T-helper 9 cell (primary cell): ENCODE measurements around the gene IL9.
"Not testable (repeated sequence)": the region's sequence is repeated elsewhere in the genome, so short reads cannot be mapped to it uniquely, and the experiment has no call there.

Experiments used
- DNase-seq: peaks from one replicate; pipeline ENCODE4 v3.0.0-alpha.2; 2020

The IL9 gene

DNA sequence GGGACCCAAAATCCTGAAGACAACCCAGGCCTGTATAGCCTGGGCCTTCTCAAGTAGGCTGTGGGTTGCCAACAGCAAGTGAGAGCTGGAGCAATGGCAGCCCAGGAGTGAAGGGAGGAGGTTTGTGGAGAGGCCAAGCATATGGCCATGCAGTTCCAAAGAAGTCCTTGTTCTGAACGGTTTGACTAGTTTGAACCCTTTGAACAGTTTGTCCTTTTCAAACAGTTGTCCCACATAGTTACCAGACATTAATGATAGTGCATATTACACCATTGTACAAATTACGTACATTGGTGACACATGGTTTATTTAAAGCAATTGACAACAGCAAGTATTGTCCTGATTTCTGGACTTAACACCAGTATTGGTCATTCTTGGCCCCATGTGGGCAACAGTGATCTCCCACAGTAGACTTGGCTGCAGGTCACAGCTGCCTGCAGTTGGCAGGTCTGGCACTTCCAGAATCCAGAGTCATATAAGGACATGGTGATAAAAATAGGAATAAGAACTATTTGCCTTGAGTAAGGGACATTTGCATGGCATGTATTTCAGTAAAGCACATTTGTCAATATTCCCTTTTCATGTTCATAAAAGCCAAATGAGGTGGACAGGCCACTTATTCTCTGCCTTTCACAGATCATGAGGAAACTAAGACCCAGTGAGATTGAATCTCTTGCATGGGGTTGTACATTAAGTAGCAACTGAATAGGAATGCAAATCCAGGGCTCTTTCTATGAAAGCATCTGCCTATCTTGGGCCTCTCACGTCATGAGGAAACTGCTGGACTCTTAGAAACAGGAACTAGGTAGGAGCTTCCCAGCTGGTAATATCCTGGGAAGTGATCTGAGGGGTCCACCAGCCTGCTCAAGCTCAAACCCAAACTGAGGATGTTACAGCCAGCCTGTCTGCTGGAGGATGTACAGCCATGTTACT lies 30.9 kb downstream of the IL9 start:
- no peak for DNase-seq

DNA sequence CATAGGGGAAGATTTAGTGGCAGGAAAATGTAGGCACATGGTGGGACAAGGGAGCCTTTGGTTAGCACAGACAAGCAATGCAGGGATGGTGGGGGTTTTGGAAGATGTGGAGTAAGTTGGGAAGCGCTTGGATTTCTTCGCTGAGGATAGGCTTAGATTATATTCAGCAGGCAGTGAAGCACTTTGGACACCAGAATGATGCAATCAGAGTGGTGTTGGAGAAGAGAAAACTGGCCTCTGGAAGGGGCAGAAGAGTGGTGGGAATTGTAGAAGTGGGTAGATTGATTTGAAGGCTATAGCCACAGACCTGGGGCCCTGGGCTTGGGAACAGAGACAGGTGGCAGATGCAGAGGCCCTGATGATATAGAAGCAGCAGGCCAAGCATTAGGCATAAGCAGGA lies 32.9 kb downstream of the IL9 start:
- no peak for DNase-seq

DNA sequence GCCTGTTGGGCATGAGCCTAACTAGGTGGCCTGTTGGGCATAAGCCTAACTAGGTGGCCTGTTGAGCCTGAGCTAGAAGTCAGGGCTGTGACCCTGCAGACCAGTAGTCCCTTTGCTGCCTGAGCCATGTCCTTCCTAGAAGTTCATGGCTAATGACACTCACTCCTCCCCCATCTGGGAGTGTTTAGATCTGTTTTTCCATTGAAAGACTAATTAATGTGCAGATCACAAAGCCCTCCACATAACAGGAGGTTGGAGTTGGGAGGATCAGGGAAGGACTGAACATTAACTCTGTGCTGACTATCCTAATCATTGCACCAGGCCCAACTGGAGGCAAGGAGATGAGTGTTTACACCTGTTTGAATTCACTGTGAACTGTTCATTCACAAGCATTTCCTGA lies 33.6 kb downstream of the IL9 start:
- DNase-seq: no peak

DNA sequence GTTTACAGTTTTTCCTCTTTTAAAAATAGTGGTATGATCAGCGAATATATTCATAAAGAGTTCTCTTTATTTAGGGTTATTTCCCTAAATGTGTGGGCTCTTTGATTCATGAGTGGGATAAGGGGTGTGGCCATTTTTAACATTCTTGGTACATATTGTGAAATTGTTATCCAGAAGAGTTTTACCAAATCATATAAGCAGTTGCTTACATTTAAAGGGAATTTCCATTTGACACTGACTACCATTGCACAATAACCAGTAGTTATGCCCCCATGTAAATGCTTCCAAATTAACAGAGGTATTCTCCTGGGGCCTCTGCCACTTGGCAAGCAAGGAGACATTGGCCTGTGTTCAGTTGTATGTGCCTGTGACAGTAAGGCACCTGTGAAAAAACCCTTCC lies 34.0 kb downstream of the IL9 start:
- no peak for DNase-seq

DNA sequence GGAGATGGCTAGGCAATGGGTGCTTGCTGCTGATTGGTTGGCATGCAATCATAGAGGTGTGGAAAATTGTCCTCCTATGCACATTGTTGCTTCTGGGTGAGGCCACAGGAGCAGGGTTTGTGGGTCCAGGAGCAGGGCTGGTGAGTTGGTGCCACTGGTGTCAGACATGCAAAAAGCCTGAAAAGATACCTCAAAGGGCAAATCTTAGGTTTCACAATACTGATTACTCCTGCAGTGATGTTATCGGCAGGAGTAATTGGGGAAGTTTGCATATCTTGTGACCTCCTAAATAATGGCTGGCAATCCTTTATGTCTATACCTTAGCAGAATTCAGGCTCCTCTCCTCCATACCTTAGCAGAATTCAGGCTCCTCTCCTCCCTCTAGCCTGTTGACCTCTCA lies 36.0 kb downstream of the IL9 start:
- DNase-seq: no peak

DNA sequence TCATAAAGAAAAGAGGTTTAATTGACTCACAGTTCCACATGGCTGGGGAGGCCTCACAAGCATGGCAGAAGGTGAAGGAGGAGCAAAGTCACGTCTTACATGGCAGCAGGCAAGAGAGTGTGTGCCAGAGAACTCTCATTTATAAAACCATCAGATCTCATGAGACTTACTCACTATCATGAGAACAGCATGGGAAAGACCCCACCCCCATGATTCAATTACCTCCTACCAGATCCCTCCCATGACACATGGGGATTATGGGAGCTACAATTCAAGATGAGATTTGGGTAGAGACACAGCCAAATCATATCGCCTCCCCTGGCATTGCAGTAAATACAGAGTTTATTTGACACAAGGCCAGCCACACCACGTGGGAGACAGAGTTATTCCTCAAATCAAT lies 36.5 kb downstream of the IL9 start:
- DNase-seq: not testable (repeated sequence)

DNA sequence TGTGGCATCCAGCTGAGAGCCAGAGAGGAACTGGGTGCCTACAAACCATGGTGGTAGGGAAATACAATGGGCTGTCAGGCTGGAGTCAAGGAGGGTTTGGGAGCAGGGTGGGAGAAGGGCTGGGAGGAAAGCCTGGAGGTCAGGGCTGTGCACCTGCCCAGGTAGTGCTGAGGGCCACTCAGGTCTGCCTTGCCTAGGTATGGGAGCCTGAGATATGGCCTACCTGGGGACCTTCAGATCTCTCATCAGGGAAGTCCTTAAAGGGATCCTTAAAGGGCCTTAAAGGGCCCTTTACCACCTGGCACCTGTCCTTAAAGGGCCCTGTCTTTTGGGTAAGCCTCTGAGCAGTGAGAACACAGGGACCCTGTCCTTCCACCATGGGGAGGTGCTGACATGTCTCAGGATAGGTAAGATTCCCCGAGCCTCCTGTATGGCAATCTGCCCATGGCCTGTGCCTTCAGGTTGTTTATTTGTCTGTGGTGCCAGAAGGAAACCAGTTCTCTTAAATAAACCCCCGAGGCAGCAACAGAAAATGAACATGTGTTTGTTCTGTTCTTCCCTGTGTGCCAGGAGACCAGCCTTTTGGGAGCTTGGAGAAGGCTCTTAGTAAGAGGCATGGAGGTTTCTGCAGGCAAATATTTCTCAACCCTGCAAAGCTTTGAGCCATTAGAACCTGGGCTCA lies 37.9 kb downstream of the IL9 start:
- no peak for DNase-seq

DNA sequence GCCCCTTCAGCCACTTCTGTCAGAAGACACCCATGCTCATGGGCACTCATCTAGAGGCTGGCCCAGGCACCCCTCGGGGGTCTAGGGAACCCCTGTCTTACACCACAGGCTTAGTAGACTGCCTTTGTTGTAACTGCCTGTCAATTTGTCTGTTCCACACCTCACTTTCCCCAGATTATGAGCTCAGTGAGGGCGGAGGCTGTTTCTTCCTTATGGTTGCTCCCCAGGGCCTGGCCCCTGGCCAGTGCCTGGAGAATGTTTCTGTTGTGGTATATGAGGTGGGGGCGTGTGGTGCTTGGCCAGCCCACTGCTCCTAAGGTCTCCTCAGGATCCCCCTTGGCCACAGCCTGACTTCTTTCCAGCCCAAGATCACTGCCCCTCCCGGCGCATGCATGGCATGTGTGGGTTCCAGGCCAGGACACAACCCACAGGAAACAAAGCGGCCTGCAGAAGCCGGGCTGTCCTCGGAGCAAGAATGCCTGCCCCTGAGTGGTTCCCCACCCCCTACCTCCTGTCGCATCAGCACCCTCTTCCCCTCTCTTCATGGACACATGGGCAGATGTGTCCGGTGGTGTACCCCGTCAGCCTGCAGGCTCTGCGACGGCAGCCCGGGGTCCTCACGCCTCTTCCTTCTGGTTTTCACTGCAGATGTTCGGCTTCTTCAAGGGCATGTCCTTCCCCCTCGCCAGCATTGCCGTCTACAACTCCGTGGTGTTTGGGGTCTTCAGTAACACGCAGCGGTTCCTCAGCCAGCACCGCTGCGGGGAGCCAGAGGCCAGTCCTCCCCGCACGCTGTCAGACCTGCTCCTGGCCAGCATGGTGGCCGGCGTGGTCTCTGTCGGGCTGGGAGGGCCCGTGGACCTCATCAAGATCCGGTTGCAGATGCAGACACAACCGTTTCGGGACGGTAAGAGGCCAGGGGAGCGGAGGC lies 43.5 kb downstream of the IL9 start:
- DNase-seq: no peak

DNA sequence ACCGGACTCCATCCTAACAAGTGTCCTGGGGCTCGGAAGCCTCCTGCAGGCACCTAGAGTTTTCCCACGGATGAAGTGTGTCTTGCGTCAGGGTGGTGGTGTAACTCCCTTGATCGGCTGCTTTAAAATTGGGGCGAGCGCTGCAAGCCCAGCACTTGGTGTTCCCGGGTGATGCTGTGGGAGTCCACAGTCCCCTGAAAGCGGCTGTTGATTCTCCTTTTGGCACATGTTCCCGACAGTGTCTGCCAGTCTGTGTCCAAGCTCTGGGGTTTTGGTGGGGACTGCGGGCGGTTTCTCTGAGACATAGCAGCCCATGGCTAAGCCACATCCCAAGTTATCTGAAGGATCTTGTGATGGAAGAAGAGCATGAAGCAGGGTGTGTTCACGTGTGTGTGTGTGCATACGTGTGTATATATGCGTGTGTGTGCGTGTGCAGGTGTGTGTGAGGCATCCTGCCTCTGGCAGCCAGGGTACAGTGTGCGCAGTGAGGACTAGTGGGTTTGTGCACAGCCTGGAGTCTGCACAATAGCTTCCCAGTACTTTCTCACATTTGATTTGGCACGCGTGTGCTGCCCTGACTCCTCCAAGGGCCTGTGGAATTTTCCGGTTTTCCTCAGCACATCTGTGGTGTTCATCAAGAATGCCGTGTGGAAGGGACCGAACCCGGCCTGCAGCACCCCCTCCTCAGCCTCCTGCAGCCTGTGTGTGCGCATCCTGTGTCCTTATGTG lies 44.3 kb downstream of the IL9 start:
- DNase-seq: no peak

DNA sequence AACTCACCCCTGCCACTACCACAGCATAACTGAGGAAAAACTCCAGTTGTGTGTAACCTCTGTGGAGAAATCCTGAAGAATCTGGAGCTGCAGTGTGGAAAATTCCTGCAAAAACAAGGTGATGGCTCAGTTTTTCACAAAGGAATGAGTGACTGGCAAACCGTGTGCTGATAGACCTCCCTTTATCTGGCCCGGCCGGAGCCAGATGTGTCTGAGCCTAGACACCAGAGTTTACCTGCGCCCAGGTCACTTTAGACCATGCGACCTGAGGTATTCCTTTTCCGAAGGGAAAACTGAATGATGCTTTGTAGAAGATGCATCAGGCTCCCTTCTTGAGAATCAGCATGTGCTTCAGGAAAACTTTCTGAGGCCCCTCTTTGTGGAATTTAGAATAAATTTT lies 45.0 kb downstream of the IL9 start:
- no peak for DNase-seq

DNA sequence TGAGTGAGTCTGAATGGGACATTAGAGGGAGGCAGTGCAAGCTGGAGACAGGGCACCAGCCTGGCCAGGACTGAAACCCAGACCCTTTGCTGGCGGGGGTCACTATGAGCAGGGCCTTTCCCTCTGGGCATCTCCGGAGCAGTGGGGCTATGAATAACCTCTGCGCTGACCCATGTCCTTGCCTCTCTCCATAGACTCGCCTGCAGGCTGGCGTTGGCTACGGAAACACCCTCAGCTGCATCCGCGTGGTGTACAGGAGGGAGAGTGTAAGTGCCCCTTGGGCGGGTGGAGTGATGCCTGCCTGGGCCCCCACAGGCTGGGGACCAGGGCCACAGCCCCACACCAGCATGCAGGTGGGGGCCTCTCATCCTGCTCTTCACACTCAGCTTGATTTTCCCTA lies 45.4 kb downstream of the IL9 start:
- DNase-seq: no peak

DNA sequence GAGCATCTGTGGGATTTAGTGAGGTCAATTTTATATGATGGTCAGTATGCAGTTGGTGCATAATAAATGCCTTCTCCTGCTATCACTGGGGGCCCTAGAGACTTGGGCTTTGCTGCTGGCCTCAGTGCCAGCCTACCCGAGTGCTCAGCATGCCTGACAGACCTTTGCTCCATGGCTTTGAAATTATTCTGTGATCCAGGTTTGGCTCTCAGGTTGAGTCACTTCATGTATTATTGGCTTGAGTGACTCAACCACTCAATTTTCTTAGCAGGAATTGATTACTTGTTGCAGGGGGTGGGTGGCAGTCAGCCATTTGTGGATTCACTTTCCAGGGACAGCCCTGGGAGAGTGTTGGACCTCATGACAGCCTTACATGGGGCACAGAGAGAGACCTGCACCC lies 47.7 kb downstream of the IL9 start:
- DNase-seq: no peak

DNA sequence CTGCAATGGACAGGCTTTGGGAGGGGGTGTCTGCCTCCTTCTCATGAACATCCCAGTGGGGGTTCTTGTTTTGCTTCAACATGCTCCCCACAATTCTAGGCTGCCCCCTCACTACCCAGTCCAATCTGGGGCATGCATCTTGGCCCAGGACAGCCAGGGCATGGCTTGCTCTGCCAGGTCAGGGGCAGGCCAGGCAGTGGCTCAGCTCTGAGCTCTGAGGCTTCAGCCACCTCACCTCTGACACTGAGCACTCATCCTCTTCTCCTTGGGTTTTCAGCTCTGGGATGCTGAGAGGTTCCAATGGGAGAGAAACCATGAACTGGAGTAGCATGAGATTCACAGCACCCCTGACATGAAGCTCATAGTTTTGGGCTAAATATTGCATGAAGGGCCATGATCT lies 49.3 kb downstream of the IL9 start:
- no peak for DNase-seq

DNA sequence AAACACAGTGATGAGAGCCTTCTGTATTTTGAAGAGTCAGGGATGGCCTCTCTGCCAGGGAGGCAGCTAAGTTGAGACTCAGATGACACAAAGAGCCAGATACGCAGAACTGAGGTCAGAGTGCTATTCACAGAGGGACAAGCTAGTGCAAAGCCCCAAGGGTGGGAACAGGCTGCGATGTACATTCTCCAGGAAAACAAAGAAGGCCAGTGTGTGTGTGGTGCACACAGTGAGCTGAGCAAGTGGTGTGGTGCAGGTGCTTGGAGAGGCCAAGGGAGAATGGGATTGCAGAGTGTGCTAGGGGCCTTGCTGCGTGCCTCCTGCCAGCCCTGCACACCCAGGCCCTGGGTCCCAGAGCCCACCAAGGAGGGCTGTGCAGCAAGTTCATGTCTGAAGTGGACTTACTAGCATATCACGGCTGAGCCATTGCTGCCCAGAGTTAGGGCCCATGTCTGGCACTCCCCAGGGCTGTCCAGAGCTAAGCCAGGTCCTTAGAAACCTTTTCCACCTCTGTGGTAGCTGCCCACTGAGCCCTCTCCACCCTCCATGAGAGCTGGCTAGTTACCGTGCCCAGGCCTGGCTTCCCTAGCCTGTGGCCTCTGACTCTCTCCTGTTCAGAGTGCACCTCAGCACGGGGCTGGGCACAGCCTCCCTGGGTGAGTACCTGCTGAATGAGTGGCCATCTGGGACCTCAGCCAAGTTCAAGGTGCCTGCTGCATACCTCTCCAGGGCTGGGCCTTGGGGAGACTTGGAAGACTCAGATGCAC lies 51.9 kb downstream of the IL9 start:
- DNase-seq: no peak

DNA sequence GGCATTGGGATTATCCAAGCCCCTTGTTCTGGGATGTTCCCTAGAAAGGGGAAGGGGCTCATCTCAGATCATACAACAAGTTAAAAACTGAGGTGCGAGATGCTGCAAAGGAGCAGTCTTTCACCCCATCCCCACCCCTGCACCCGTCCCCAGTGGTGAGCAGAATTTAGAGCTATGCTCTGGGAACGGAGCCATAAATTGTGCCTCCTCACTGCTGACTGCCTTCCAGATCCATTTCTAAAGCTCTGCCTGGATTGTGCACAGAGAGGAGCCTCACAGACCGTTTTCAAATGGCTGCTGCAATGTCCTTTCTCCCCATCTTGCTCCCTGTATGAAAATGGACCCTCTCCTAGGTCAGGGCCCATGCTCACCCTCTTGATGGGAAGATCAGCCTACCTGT lies 52.9 kb downstream of the IL9 start:
- DNase-seq: no peak
